ENCODE measurements around the gene SLC12A4. TPM values are rescaled to one million over a fixed set of nuclear protein-coding genes. Genes with fewer than 3 reads are reported as not detected.
A peak's percentile ranks its signal among the peaks of the same experiment; 100 is the strongest.

Gene SLC12A4
- total and polyA plus RNA-seq, 2 of the 13 experiments (the other 11 are each of a cell fraction or from before 2014, with no cell fraction given), result 65.1 to 84.3 TPM

DNA sequence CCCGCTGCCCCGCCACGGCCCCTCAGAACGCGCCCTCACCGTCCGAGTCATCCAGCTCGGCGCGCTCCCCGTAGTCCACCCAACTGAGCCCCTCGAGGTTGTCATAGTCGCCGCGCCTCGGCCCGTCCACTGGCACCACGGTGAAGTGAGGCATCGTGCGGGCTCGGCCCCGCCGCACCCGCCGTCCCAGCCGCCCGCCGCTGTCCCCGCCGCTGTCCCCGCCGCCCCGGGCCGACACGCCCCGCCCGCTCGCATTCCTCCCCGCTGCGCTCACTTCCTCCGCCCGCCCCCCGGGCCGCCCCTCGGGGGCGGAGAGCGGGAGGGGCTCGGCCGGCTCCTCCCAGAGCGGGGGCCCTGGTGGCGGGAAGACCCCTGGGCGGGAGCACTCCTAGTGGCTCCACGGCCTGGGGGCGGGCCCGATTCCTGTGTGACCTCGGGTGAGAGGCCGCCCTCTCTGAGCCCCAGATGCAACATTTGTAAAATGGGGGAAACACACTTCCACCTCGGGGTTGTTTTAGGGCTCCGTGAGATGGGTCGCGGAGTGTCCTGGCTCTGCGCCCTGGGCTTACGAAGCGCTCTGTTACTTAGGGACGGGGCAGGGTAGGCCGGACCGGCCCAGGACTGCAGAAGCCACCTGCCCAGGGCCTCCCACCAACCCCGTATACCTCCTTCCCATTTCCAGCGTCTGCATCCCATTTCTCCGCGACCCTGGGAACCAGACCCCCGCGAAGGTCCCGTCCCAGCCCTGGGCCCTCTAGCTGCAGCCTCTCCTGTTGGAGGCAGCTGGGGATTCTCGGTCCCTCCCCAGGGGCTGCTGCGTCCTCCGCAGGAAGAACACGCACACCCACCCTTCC, at the start of gene SLC12A4 (continued):
- peak; percentile 56; the same call in 1 of the 2 replicates for TF ChIP-seq CCDC6 (CRISPR knock-in tag; IDR thresholded peaks at IDR 0.05)
- TF ChIP-seq ZNF616 (CRISPR knock-in tag; IDR thresholded peaks at IDR 0.05; ENCODE audit: low read depth), result no peak
- TF ChIP-seq, protein P1, sequence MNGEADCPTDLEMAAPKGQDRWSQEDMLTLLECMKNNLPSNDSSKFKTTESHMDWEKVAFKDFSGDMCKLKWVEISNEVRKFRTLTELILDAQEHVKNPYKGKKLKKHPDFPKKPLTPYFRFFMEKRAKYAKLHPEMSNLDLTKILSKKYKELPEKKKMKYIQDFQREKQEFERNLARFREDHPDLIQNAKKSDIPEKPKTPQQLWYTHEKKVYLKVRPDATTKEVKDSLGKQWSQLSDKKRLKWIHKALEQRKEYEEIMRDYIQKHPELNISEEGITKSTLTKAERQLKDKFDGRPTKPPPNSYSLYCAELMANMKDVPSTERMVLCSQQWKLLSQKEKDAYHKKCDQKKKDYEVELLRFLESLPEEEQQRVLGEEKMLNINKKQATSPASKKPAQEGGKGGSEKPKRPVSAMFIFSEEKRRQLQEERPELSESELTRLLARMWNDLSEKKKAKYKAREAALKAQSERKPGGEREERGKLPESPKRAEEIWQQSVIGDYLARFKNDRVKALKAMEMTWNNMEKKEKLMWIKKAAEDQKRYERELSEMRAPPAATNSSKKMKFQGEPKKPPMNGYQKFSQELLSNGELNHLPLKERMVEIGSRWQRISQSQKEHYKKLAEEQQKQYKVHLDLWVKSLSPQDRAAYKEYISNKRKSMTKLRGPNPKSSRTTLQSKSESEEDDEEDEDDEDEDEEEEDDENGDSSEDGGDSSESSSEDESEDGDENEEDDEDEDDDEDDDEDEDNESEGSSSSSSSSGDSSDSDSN (CRISPR knock-in tag; IDR thresholded peaks at IDR 0.05), result peak; percentile 35
- peak; percentile 79; the same call in 1 of the 2 replicates for TF ChIP-seq MTA1 (CRISPR knock-in tag; IDR thresholded peaks at IDR 0.05; ENCODE audit: borderline replicate concordance)
- TF ChIP-seq, protein P2, sequence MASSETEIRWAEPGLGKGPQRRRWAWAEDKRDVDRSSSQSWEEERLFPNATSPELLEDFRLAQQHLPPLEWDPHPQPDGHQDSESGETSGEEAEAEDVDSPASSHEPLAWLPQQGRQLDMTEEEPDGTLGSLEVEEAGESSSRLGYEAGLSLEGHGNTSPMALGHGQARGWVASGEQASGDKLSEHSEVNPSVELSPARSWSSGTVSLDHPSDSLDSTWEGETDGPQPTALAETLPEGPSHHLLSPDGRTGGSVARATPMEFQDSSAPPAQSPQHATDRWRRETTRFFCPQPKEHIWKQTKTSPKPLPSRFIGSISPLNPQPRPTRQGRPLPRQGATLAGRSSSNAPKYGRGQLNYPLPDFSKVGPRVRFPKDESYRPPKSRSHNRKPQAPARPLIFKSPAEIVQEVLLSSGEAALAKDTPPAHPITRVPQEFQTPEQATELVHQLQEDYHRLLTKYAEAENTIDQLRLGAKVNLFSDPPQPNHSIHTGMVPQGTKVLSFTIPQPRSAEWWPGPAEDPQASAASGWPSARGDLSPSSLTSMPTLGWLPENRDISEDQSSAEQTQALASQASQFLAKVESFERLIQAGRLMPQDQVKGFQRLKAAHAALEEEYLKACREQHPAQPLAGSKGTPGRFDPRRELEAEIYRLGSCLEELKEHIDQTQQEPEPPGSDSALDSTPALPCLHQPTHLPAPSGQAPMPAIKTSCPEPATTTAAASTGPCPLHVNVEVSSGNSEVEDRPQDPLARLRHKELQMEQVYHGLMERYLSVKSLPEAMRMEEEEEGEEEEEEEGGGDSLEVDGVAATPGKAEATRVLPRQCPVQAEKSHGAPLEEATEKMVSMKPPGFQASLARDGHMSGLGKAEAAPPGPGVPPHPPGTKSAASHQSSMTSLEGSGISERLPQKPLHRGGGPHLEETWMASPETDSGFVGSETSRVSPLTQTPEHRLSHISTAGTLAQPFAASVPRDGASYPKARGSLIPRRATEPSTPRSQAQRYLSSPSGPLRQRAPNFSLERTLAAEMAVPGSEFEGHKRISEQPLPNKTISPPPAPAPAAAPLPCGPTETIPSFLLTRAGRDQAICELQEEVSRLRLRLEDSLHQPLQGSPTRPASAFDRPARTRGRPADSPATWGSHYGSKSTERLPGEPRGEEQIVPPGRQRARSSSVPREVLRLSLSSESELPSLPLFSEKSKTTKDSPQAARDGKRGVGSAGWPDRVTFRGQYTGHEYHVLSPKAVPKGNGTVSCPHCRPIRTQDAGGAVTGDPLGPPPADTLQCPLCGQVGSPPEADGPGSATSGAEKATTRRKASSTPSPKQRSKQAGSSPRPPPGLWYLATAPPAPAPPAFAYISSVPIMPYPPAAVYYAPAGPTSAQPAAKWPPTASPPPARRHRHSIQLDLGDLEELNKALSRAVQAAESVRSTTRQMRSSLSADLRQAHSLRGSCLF (CRISPR knock-in tag; IDR thresholded peaks at IDR 0.05; ENCODE audit: borderline replicate concordance), result no peak
- TF ChIP-seq ELF1 (CRISPR knock-in tag; IDR thresholded peaks at IDR 0.05), result peak; percentile 38; the same call in 1 of the 2 replicates
- no peak for TF ChIP-seq ZNF33A (CRISPR knock-in tag; IDR thresholded peaks at IDR 0.05; ENCODE audit: borderline replicate concordance)
- TF ChIP-seq RXRA (CRISPR knock-in tag; IDR thresholded peaks at IDR 0.05), result peak; percentile 51
- peak; percentile 68; the same call in 1 of the 2 replicates for TF ChIP-seq ZNF567 (CRISPR knock-in tag; IDR thresholded peaks at IDR 0.05; ENCODE audit: borderline replicate concordance)
- peak; percentile 94 for TF ChIP-seq JUND (CRISPR knock-in tag; IDR thresholded peaks at IDR 0.05)
- peak; percentile 37; the same call in 1 of the 2 replicates for TF ChIP-seq FOXK1 (CRISPR knock-in tag; IDR thresholded peaks at IDR 0.05; ENCODE audit: borderline replicate concordance, low read depth)
- peak; percentile 82; the same call in 1 of the 2 replicates for TF ChIP-seq ZNF878 (CRISPR knock-in tag; IDR thresholded peaks at IDR 0.05)
- no peak for TF ChIP-seq SP140L (CRISPR knock-in tag; IDR thresholded peaks at IDR 0.05; ENCODE audit: borderline replicate concordance)
- TF ChIP-seq, protein P3, sequence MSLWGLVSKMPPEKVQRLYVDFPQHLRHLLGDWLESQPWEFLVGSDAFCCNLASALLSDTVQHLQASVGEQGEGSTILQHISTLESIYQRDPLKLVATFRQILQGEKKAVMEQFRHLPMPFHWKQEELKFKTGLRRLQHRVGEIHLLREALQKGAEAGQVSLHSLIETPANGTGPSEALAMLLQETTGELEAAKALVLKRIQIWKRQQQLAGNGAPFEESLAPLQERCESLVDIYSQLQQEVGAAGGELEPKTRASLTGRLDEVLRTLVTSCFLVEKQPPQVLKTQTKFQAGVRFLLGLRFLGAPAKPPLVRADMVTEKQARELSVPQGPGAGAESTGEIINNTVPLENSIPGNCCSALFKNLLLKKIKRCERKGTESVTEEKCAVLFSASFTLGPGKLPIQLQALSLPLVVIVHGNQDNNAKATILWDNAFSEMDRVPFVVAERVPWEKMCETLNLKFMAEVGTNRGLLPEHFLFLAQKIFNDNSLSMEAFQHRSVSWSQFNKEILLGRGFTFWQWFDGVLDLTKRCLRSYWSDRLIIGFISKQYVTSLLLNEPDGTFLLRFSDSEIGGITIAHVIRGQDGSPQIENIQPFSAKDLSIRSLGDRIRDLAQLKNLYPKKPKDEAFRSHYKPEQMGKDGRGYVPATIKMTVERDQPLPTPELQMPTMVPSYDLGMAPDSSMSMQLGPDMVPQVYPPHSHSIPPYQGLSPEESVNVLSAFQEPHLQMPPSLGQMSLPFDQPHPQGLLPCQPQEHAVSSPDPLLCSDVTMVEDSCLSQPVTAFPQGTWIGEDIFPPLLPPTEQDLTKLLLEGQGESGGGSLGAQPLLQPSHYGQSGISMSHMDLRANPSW (CRISPR knock-in tag; IDR thresholded peaks at IDR 0.05; ENCODE audit: borderline replicate concordance), result peak; percentile 88
- TF ChIP-seq, protein P4, sequence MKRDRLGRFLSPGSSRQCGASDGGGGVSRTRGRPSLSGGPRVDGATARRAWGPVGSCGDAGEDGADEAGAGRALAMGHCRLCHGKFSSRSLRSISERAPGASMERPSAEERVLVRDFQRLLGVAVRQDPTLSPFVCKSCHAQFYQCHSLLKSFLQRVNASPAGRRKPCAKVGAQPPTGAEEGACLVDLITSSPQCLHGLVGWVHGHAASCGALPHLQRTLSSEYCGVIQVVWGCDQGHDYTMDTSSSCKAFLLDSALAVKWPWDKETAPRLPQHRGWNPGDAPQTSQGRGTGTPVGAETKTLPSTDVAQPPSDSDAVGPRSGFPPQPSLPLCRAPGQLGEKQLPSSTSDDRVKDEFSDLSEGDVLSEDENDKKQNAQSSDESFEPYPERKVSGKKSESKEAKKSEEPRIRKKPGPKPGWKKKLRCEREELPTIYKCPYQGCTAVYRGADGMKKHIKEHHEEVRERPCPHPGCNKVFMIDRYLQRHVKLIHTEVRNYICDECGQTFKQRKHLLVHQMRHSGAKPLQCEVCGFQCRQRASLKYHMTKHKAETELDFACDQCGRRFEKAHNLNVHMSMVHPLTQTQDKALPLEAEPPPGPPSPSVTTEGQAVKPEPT (CRISPR knock-in tag; IDR thresholded peaks at IDR 0.05; ENCODE audit: low read depth), result no peak; the same call in 1 of the 2 replicates
- TF ChIP-seq ZNF264 (CRISPR knock-in tag; IDR thresholded peaks at IDR 0.05), result no peak; the same call in 1 of the 2 replicates
